MM.1S (cell line): Measurements from ENCODE around the gene MAGI1.

Experiments
- DNase-seq: peaks from one replicate; pipeline ENCODE4 v3.0.0-alpha.2; 2015
- H2AFZ ChIP-seq: fragments of 300-600 bp; sonication (generic); 2 replicates; pipeline ENCODE4 v1.6.0; 2016; ENCODE audit warnings: antibody characterized with exemption, low read length
- H3F3A ChIP-seq: fragments of 300-600 bp; sonication (generic); 2 replicates; pipeline ENCODE4 v1.6.1; 2016; ENCODE audit warnings: mild to moderate bottlenecking, antibody characterized with exemption, low read length, moderate library complexity, mixed read lengths; ENCODE audit not compliant: insufficient read depth
- H3K27ac ChIP-seq: fragments of 300-600 bp; sonication (generic); 2 replicates; pipeline ENCODE4 v1.5.1; 2016; ENCODE audit warnings: mild to moderate bottlenecking, low read length
- H3K27me3 ChIP-seq: fragments of 300-600 bp; sonication (generic); replicated peaks from 2 replicates; pipeline ENCODE4 v1.6.0; 2016; ENCODE audit warnings: low read length; ENCODE audit not compliant: insufficient read depth
- H3K36me3 ChIP-seq: fragments of 300-600 bp; sonication (generic); replicated peaks from 2 replicates; pipeline ENCODE4 v1.6.1; 2016; ENCODE audit warnings: mild to moderate bottlenecking, low read length, mixed read lengths; ENCODE audit not compliant: insufficient read depth
- H3K4me1 ChIP-seq: fragments of 300-600 bp; sonication (generic); 2 replicates; pipeline ENCODE4 v1.6.1; 2016; ENCODE audit warnings: low read length, mixed read lengths
- H3K4me2 ChIP-seq: fragments of 300-600 bp; sonication (generic); 2 replicates; pipeline ENCODE4 v1.6.0; 2016; ENCODE audit warnings: low read depth, low read length
- H3K4me3 ChIP-seq: fragments of 300-600 bp; sonication (generic); 2 replicates; pipeline ENCODE4 v1.5.1; 2016; ENCODE audit warnings: low read length, mixed read lengths
- H3K79me2 ChIP-seq: fragments of 300-600 bp; sonication (generic); 2 replicates; pipeline ENCODE4 v1.6.1; 2016; ENCODE audit warnings: mixed run types, low read length, mixed read lengths
- H3K9ac ChIP-seq: fragments of 300-600 bp; sonication (generic); 2 replicates; pipeline ENCODE4 v1.6.1; 2016; ENCODE audit warnings: low read length, mixed read lengths
- H3K9me2 ChIP-seq: fragments of 300-600 bp; sonication (generic); replicated peaks from 2 replicates; pipeline ENCODE4 v1.6.1; 2016; ENCODE audit warnings: mild to moderate bottlenecking, low read length, mixed read lengths; ENCODE audit not compliant: insufficient read depth
- H3K9me3 ChIP-seq: fragments of 300-600 bp; sonication (generic); replicated peaks from 2 replicates; pipeline ENCODE4 v1.6.1; 2016; ENCODE audit warnings: mild to moderate bottlenecking, low read length, mixed read lengths; ENCODE audit not compliant: insufficient read depth
- H4K20me1 ChIP-seq: fragments of 300-600 bp; sonication (generic); 2 replicates; pipeline ENCODE4 v1.6.1; 2016; ENCODE audit warnings: mild to moderate bottlenecking, low read length, moderate library complexity, mixed read lengths; ENCODE audit not compliant: insufficient read depth
- EZH2 ChIP-seq: fragments of 300-600 bp; sonication (generic); optimal IDR thresholded peaks from 2 replicates; pipeline ENCODE3; 2017; ENCODE audit warnings: low read depth, mild to moderate bottlenecking, antibody characterized with exemption, low read length, mixed read lengths
- EZH2phosphoT487 ChIP-seq: fragments of 300-600 bp; sonication (generic); IDR thresholded peaks from 2 replicates; pipeline ENCODE4 v1.6.1; 2018; ENCODE audit warnings: antibody characterized with exemption, low read length
- TF ChIP-seq, protein P1 (sequence below): fragments of 300-600 bp; sonication (generic); IDR thresholded peaks from 2 replicates; pipeline ENCODE4 v1.5.1; 2016; ENCODE audit warnings: antibody characterized with exemption, low read length, mixed read lengths

The MAGI1 gene

DNA sequence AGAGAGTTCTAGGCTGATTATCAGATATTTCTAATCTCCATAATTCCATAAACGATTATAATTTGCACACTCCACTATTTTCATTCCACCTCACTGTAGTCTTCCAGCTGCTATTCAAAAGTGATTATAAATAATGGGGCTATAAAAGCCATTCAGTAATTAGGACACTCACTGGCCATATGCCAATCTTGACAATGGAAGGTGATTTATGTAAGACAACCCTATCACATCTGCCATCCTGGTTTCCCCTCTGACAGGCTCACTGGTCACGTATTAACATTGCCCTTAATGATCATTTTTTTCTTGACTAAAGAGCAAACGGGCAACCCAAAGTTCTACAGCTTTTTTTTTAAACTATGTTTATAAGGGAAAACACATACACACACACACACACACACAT lies 402.4 kb downstream of the MAGI1 start:
- DNase-seq = no peak
- no peak for TF ChIP-seq EZH2
- TF ChIP-seq, protein P1, sequence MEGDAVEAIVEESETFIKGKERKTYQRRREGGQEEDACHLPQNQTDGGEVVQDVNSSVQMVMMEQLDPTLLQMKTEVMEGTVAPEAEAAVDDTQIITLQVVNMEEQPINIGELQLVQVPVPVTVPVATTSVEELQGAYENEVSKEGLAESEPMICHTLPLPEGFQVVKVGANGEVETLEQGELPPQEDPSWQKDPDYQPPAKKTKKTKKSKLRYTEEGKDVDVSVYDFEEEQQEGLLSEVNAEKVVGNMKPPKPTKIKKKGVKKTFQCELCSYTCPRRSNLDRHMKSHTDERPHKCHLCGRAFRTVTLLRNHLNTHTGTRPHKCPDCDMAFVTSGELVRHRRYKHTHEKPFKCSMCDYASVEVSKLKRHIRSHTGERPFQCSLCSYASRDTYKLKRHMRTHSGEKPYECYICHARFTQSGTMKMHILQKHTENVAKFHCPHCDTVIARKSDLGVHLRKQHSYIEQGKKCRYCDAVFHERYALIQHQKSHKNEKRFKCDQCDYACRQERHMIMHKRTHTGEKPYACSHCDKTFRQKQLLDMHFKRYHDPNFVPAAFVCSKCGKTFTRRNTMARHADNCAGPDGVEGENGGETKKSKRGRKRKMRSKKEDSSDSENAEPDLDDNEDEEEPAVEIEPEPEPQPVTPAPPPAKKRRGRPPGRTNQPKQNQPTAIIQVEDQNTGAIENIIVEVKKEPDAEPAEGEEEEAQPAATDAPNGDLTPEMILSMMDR = no peak
- TF ChIP-seq EZH2phosphoT487 = no peak
- Histone ChIP-seq H3K9me2 (no peaks in the 10 kb centered on the region), H4K20me1 (no peaks in the 10 kb centered on the region; the same call in 1 of the 2 replicates), H2AFZ (no peak overlapping the region), H3K4me3 (no peak overlapping the region), H3K79me2 (no peaks in the 10 kb centered on the region), H3K36me3 (no peaks in the 10 kb centered on the region), H3K27me3 (no peaks in the 10 kb centered on the region), H3K4me1 (no peaks in the 10 kb centered on the region), H3K4me2 (no peak overlapping the region), H3K27ac (no peak overlapping the region), H3F3A (no peaks in the 10 kb centered on the region), H3K9me3 (no peaks in the 10 kb centered on the region), H3K9ac (no peak overlapping the region)

DNA sequence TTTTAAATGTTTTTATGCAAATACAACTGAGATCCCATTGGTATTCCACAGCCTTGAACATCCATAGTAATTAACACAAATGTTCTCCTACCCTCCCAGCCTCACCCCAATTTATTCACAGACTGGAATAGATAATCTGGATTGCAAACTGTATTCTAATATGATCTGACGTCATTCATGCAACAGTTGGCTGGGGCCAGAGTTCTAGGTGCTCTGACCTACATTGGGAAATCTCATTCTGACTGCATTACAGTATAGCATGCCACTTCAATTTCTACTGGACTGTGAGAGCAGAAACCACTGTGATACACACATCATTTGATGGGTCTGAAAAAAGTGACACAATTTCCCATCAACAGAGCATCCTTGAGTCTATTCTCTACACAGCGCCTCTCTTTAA lies 403.1 kb downstream of the MAGI1 start:
- Histone ChIP-seq H4K20me1 (no peaks in the 10 kb centered on the region; the same call in 1 of the 2 replicates), H3K27me3 (no peaks in the 10 kb centered on the region), H2AFZ (no peak overlapping the region), H3K9me3 (no peaks in the 10 kb centered on the region), H3K4me1 (no peaks in the 10 kb centered on the region), H3K9ac (no peak overlapping the region), H3K4me2 (no peak overlapping the region), H3K9me2 (no peaks in the 10 kb centered on the region), H3K79me2 (no peaks in the 10 kb centered on the region), H3K36me3 (no peaks in the 10 kb centered on the region), H3K27ac (no peak overlapping the region), H3K4me3 (no peak overlapping the region), H3F3A (no peaks in the 10 kb centered on the region)
- TF ChIP-seq EZH2phosphoT487 (no peak), EZH2 (no peak)
- TF ChIP-seq, protein P1 = no peak
- no peak for DNase-seq

DNA sequence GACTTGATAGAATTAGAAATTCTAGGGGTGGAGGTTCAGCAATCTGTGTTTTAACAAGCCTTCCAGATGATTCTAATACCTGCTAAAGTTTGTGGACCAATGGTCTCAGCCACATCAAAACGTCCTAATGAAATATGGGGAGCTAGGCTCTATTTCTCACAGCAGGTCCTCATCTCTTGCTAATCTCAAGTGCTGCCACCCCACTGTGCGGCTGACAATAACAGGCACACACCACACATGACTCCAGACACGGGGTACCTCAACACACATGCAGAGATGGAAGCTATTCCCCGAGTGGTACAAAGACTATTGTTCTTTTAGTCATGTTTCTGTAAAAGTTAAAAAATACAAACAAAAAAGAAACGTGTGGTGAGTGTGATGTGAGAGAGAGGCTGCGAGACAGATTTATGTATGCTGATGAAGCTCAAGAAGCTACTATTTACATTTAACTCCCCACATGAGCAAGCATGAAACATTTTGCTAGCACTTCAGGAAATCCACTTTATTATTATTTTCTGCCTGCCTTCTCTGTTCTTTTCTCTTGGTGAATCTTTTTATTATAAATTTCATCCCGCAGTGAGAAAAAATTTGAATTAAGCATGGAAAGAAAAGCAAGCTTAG lies 405.6 kb downstream of the MAGI1 start:
- Histone ChIP-seq H3K79me2 (no peaks in the 10 kb centered on the region), H3K4me3 (no peak overlapping the region)

More for the DNA sequence above, 405.6 kb downstream of the MAGI1 start:
- H3F3A ChIP-seq = no peaks in the 10 kb centered on the region
- no peaks in the 10 kb centered on the region; the same call in 1 of the 2 replicates for H4K20me1 ChIP-seq
- TF ChIP-seq EZH2 (no peak), EZH2phosphoT487 (no peak)
- TF ChIP-seq, protein P1 = no peak
- H3K9me3 ChIP-seq = no peaks in the 10 kb centered on the region
- H3K9me2 ChIP-seq = no peaks in the 10 kb centered on the region
- H3K4me2 ChIP-seq = no peak overlapping the region
- H3K27ac ChIP-seq = no peak overlapping the region
- H3K27me3 ChIP-seq = no peaks in the 10 kb centered on the region
- H3K36me3 ChIP-seq = no peaks in the 10 kb centered on the region
- DNase-seq = no peak
- no peak overlapping the region for H2AFZ ChIP-seq
- no peaks in the 10 kb centered on the region for H3K4me1 ChIP-seq
- H3K9ac ChIP-seq = no peak overlapping the region
